ES-I3 (cell line): ENCODE results near the gene ERCC3.
A peak's percentile ranks its signal among the peaks of the same experiment; 100 is the strongest.

Experiments
- H3K36me3 ChIP-seq: 2 replicates; pipeline ENCODE4 v1.6.1; 2013; ENCODE audit warnings: mild to moderate bottlenecking, low read length, control low read depth, moderate library complexity; ENCODE audit not compliant: insufficient read depth
- H3K4me1 ChIP-seq: 2 replicates; pipeline ENCODE4 v1.6.1; 2013; ENCODE audit warnings: mild to moderate bottlenecking, control low read depth, low read length; ENCODE audit not compliant: insufficient read depth
- H3K9ac ChIP-seq: 2 replicates; pipeline ENCODE4 v1.6.1; 2013; ENCODE audit warnings: low read depth, mild to moderate bottlenecking, low read length, moderate library complexity
- H3K9me3 ChIP-seq: 2 replicates; pipeline ENCODE4 v1.6.1; 2013; ENCODE audit warnings: mild to moderate bottlenecking, low read length, moderate library complexity; ENCODE audit not compliant: control insufficient read depth, insufficient read depth

ERCC3 gene

GRCh38 chr2:127293748-127294562 is at the start of gene ERCC3:
Gene ERCC3, minus strand, starts transcription at chr2:127294144. Its CDS starts 63 bp downstream, at chr2:127294081.
- Histone ChIP-seq H3K4me1 (no peaks in the 10 kb centered on the region), H3K36me3 (peaks cover 32% of the 10 kb centered on the region), H3K9me3 (no peaks in the 10 kb centered on the region), H3K9ac (peak within 1 kb of the TSS; percentile 97)

GRCh38 chr2:127343277-127343676 is 49.3 kb upstream of the ERCC3 start:
- Histone ChIP-seq H3K36me3 (no peaks in the 10 kb centered on the region), H3K4me1 (no peaks in the 10 kb centered on the region), H3K9ac (no peak overlapping the region), H3K9me3 (no peaks in the 10 kb centered on the region)

- H3K9me3 ChIP-seq = no peaks in the 10 kb centered on the region
- no peak overlapping the region for H3K9ac ChIP-seq
- no peaks in the 10 kb centered on the region for H3K4me1 ChIP-seq
- no peaks in the 10 kb centered on the region for H3K36me3 ChIP-seq
Observed at GRCh38 chr2:127342101-127342500, 48.2 kb upstream of the ERCC3 start.

GRCh38 chr2:127332335-127332734 is 38.4 kb upstream of the ERCC3 start:
- Histone ChIP-seq H3K36me3 (no peaks in the 10 kb centered on the region; the same call in 1 of the 2 replicates), H3K9me3 (no peaks in the 10 kb centered on the region), H3K9ac (no peak overlapping the region), H3K4me1 (no peaks in the 10 kb centered on the region)

- H3K9me3 ChIP-seq = no peaks in the 10 kb centered on the region
- H3K36me3 ChIP-seq = no peaks in the 10 kb centered on the region; the same call in 1 of the 2 replicates
- H3K9ac ChIP-seq = no peak overlapping the region
- H3K4me1 ChIP-seq = no peaks in the 10 kb centered on the region
Observed at GRCh38 chr2:127330753-127331152, 36.8 kb upstream of the ERCC3 start.

GRCh38 chr2:127326289-127326945 is 32.5 kb upstream of the ERCC3 start:
- Histone ChIP-seq H3K36me3 (peaks cover 5% of the 10 kb centered on the region), H3K9ac (no peak overlapping the region), H3K4me1 (no peaks in the 10 kb centered on the region), H3K9me3 (no peaks in the 10 kb centered on the region)

GRCh38 chr2:127324635-127325034 is 30.7 kb upstream of the ERCC3 start:
- Histone ChIP-seq H3K4me1 (no peaks in the 10 kb centered on the region), H3K36me3 (peaks cover 5% of the 10 kb centered on the region), H3K9ac (no peak overlapping the region), H3K9me3 (no peaks in the 10 kb centered on the region)

GRCh38 chr2:127321303-127321702 is 27.4 kb upstream of the ERCC3 start:
- Histone ChIP-seq H3K4me1 (no peaks in the 10 kb centered on the region), H3K36me3 (peaks cover 5% of the 10 kb centered on the region), H3K9ac (no peak overlapping the region), H3K9me3 (no peaks in the 10 kb centered on the region)

GRCh38 chr2:127320586-127321275 is 26.8 kb upstream of the ERCC3 start:
- peaks cover 5% of the 10 kb centered on the region for H3K36me3 ChIP-seq
- H3K9ac ChIP-seq = no peak overlapping the region
- H3K9me3 ChIP-seq = no peaks in the 10 kb centered on the region
- no peaks in the 10 kb centered on the region for H3K4me1 ChIP-seq

- no peaks in the 10 kb centered on the region for H3K4me1 ChIP-seq
- H3K9ac ChIP-seq = no peak overlapping the region
- no peaks in the 10 kb centered on the region for H3K9me3 ChIP-seq
- peaks cover 5% of the 10 kb centered on the region for H3K36me3 ChIP-seq
Observed at GRCh38 chr2:127320067-127320466, 26.1 kb upstream of the ERCC3 start.

- H3K4me1 ChIP-seq = no peaks in the 10 kb centered on the region
- no peaks in the 10 kb centered on the region for H3K9me3 ChIP-seq
- no peak overlapping the region for H3K9ac ChIP-seq
- H3K36me3 ChIP-seq = peaks cover 3% of the 10 kb centered on the region; the same call in 1 of the 2 replicates
Observed at GRCh38 chr2:127314193-127314988, 20.4 kb upstream of the ERCC3 start.

- Histone ChIP-seq H3K36me3 (peaks cover 3% of the 10 kb centered on the region), H3K4me1 (no peaks in the 10 kb centered on the region), H3K9ac (no peak overlapping the region), H3K9me3 (no peaks in the 10 kb centered on the region)
Observed at GRCh38 chr2:127313406-127313805, 19.5 kb upstream of the ERCC3 start.

GRCh38 chr2:127310980-127311379 is 17.0 kb upstream of the ERCC3 start:
- no peak overlapping the region for H3K9ac ChIP-seq
- H3K4me1 ChIP-seq = no peaks in the 10 kb centered on the region
- H3K36me3 ChIP-seq = peaks cover 3% of the 10 kb centered on the region

GRCh38 chr2:127309468-127309867 is 15.5 kb upstream of the ERCC3 start:
- Histone ChIP-seq H3K9ac (no peak overlapping the region), H3K4me1 (no peaks in the 10 kb centered on the region), H3K9me3 (no peaks in the 10 kb centered on the region), H3K36me3 (peaks cover 3% of the 10 kb centered on the region)

More at GRCh38 chr2:127310980-127311379, 17.0 kb upstream of the ERCC3 start:
- no peaks in the 10 kb centered on the region for H3K9me3 ChIP-seq
